GM13976 (cell line): ENCODE measurements around the gene KRTAP17-1.
"Not testable (repeated sequence)": the region's sequence is repeated elsewhere in the genome, so short reads cannot be mapped to it uniquely, and the experiment has no call there.

ENCODE experiments used
- DNase-seq: peaks from one replicate; pipeline ENCODE4 v3.0.0; 2012; ENCODE audit warnings: low spot score
- CTCF ChIP-seq: IDR thresholded peaks from 2 replicates; pipeline ENCODE4 v1.5.1; 2012; ENCODE audit warnings: borderline replicate concordance, mild to moderate bottlenecking; ENCODE audit not compliant: insufficient read depth; ENCODE audit errors: extremely low read depth, missing control alignments, control extremely low read depth
- in situ Hi-C: fragments of 300-500 bp; cut with MboI; formaldehyde crosslinking; loops from one replicate; pipeline ENCODE4 v1.12.0; 2022; ENCODE audit warnings: low sequenced_read_pairs, mixed read lengths, inconsistent platforms; ENCODE audit not compliant: unreplicated experiment

Gene KRTAP17-1

GRCh38 chr17:41315204-41315794 lies at the start of gene KRTAP17-1:
TSS of gene KRTAP17-1 (minus strand) at chr17:41315710. CDS start at chr17:41315650, 60 bp downstream.
- no peak for TF ChIP-seq CTCF
- in situ Hi-C loops: loop anchor here (25.0 kb wide), 1 partner anchor 403 kb away; no protein-coding TSS in a partner anchor
- DNase-seq: no peak

GRCh38 chr17:41363881-41364280 lies 48.4 kb upstream of the KRTAP17-1 start:
- no peak for DNase-seq
- in situ Hi-C loops: no loop called here

GRCh38 chr17:41360296-41360995 lies 44.9 kb upstream of the KRTAP17-1 start:
- no peak for DNase-seq
- no peak for TF ChIP-seq CTCF
- in situ Hi-C loops: no loop called here

More at GRCh38 chr17:41363881-41364280, 48.4 kb upstream of the KRTAP17-1 start:
- no peak for TF ChIP-seq CTCF

GRCh38 chr17:41354536-41354935 lies 39.0 kb upstream of the KRTAP17-1 start:
- no peak for DNase-seq
- in situ Hi-C loops: no loop called here
- TF ChIP-seq CTCF: no peak

- no peak for DNase-seq
- no peak for TF ChIP-seq CTCF
- in situ Hi-C loops: no loop called here
Observed at GRCh38 chr17:41352597-41353366, 37.3 kb upstream of the KRTAP17-1 start.

- TF ChIP-seq CTCF: no peak
- in situ Hi-C loops: no loop called here
- DNase-seq: no peak
Observed at GRCh38 chr17:41351177-41351576, 35.7 kb upstream of the KRTAP17-1 start.

- DNase-seq, in situ Hi-C loops: not testable (repeated sequence)
Observed at GRCh38 chr17:41350381-41350878, 34.9 kb upstream of the KRTAP17-1 start, which contains the start of gene KRT33A. TSS of gene KRT33A (minus strand) at chr17:41350828. CDS start at chr17:41350767, 61 bp downstream.
